HL-60 (cell line): ENCODE results near the gene NAGS.

Experiments used
- DNase-seq, 2 experiments: peaks; one replicate each; pipeline ENCODE4 v3.0.0-alpha.2; 2010 to 2020; ENCODE audit warnings: low read depth in 1 of 2, low spot score in 1 of 2
- H3K27ac ChIP-seq: fragments of 250-450 bp; sonication (Bioruptor Pico); replicated peaks from 2 replicates; pipeline ENCODE4 v1.5.1; 2020; ENCODE audit warnings: mild to moderate bottlenecking, moderate library complexity
- H3K27me3 ChIP-seq: fragments of 250-450 bp; sonication (Bioruptor Pico); 2 replicates; pipeline ENCODE4 v1.5.1; 2021; ENCODE audit warnings: mild to moderate bottlenecking, moderate library complexity; ENCODE audit not compliant: insufficient read depth, poor library complexity, severe bottlenecking
- H3K4me3 ChIP-seq: replicated peaks from 2 replicates; pipeline ENCODE4 v1.5.1; 2011; ENCODE audit warnings: mild to moderate bottlenecking, control low read depth, low read length; ENCODE audit not compliant: insufficient read depth
- GABPA ChIP-seq: IDR thresholded peaks from 2 replicates; pipeline ENCODE4 v1.6.1; 2012; ENCODE audit warnings: low read depth
- POLR2AphosphoS5 ChIP-seq: IDR thresholded peaks from 2 replicates; pipeline ENCODE4 v1.6.1; 2012; ENCODE audit warnings: low read depth
- SPI1 ChIP-seq: IDR thresholded peaks from 2 replicates; pipeline ENCODE4 v1.6.1; 2012; ENCODE audit warnings: low read depth, mild to moderate bottlenecking, borderline replicate concordance
- TF ChIP-seq, protein P1 (sequence below): IDR thresholded peaks from 2 replicates; pipeline ENCODE4 v1.6.1; 2012; ENCODE audit warnings: low read depth; ENCODE audit not compliant: insufficient replicate concordance
- TF ChIP-seq, protein P2 (sequence below): IDR thresholded peaks from one replicate; pipeline ENCODE4 v1.5.1; 2011; ENCODE audit warnings: low read length, control low read depth, inconsistent platforms; ENCODE audit not compliant: insufficient read depth

Gene NAGS

DNA sequence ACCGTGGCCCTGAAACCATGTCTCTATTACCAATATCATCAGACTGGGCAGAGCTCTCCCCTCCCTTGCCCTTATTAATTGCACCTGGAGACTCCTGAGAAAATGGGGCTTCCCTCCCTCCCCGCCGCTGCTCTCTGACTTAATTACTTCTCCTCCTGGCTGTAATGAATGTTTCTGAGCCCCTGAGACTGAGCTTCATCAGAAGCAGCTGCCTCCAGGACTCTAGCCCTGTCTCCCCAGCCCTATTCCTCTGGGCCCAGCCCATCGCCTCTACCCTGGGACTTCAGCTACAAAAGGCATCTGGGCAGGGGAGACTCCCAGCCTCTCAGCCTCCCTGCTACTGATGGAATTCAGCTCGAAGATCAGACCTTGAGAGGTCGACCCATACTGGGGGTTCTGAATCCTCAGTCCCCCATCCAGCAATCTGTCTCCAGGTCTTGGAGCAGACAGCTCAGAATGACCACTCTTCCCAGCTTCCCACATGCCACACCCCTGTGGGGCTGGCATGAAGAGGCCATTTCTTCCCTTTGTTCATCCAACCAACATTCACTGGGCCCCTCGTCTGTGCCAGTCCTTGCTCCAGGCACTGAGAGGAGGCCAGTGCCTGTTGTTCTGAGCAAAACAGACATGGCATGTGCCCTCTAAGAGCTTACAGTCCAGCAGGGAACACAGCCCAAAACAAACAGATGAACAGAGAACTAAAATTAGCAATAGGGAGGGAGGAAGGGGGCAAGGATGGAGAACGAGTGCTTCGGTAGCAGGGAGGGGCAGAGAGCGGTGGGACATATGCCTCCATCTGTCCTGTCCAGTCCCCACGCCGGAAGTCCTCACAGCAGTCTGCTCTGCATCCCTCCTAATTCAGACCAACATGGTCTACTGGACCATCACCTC lies 17.0 kb upstream of the NAGS start:
- Histone ChIP-seq H3K27ac (no peak overlapping the region), H3K27me3 (peaks cover 32% of the 10 kb centered on the region), H3K4me3 (no peak overlapping the region)
- TF ChIP-seq, protein P1, sequence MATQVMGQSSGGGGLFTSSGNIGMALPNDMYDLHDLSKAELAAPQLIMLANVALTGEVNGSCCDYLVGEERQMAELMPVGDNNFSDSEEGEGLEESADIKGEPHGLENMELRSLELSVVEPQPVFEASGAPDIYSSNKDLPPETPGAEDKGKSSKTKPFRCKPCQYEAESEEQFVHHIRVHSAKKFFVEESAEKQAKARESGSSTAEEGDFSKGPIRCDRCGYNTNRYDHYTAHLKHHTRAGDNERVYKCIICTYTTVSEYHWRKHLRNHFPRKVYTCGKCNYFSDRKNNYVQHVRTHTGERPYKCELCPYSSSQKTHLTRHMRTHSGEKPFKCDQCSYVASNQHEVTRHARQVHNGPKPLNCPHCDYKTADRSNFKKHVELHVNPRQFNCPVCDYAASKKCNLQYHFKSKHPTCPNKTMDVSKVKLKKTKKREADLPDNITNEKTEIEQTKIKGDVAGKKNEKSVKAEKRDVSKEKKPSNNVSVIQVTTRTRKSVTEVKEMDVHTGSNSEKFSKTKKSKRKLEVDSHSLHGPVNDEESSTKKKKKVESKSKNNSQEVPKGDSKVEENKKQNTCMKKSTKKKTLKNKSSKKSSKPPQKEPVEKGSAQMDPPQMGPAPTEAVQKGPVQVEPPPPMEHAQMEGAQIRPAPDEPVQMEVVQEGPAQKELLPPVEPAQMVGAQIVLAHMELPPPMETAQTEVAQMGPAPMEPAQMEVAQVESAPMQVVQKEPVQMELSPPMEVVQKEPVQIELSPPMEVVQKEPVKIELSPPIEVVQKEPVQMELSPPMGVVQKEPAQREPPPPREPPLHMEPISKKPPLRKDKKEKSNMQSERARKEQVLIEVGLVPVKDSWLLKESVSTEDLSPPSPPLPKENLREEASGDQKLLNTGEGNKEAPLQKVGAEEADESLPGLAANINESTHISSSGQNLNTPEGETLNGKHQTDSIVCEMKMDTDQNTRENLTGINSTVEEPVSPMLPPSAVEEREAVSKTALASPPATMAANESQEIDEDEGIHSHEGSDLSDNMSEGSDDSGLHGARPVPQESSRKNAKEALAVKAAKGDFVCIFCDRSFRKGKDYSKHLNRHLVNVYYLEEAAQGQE, result no peak
- TF ChIP-seq SPI1 (no peak), POLR2AphosphoS5 (no peak), GABPA (no peak)
- TF ChIP-seq, protein P2, sequence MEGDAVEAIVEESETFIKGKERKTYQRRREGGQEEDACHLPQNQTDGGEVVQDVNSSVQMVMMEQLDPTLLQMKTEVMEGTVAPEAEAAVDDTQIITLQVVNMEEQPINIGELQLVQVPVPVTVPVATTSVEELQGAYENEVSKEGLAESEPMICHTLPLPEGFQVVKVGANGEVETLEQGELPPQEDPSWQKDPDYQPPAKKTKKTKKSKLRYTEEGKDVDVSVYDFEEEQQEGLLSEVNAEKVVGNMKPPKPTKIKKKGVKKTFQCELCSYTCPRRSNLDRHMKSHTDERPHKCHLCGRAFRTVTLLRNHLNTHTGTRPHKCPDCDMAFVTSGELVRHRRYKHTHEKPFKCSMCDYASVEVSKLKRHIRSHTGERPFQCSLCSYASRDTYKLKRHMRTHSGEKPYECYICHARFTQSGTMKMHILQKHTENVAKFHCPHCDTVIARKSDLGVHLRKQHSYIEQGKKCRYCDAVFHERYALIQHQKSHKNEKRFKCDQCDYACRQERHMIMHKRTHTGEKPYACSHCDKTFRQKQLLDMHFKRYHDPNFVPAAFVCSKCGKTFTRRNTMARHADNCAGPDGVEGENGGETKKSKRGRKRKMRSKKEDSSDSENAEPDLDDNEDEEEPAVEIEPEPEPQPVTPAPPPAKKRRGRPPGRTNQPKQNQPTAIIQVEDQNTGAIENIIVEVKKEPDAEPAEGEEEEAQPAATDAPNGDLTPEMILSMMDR, result no peak
- DNase-seq, result no peak

DNA sequence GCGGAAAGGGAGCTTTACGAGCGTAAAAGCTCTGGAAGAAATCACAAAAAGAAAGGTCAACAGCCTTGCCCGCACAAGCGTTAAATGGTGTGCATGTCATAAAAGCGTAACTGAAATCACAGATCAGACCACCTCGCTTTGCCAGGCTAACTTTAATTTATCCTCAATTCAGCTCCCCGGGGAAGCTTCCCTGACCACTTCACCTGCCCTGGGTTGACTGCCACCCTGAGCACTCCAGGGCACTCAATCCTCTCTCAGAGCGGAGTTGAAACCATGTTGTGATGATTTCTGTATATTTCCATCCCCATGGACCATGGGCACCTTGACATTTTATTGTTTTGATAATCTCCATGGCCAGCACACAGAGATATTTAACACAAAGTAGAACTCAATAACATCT lies 16.1 kb upstream of the NAGS start:
- Histone ChIP-seq H3K27ac (no peak overlapping the region), H3K4me3 (no peak overlapping the region), H3K27me3 (peaks cover 24% of the 10 kb centered on the region)
- TF ChIP-seq POLR2AphosphoS5 (no peak), GABPA (no peak), SPI1 (no peak)
- TF ChIP-seq, protein P2, result no peak
- TF ChIP-seq, protein P1, result no peak
- no peak for DNase-seq

DNA sequence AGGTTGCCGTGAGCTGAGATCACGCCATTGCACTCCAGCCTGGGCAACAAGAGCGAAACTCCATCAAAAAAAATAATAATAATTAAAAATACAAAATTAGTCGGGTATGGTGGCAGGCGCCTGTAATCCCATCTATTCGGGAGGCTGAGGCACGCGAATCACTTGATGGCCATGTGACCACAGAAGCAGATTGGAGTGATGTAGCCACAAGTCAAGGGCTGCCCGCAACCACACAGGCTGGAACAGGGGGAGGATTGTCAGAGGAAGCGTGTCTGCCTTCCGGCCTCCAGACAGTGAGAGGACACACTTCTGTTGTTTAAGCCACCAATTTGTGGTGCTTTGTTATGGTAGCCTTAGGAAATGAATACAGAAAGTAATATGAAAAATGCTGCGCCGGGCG lies 11.8 kb upstream of the NAGS start:
- H3K27me3 ChIP-seq, result peaks cover 32% of the 10 kb centered on the region
- no peak overlapping the region for H3K4me3 ChIP-seq
- DNase-seq, result no peak
- H3K27ac ChIP-seq, result no peak overlapping the region
- TF ChIP-seq, protein P2, result no peak
- TF ChIP-seq GABPA, result no peak
- no peak for TF ChIP-seq POLR2AphosphoS5
- TF ChIP-seq SPI1, result no peak
- TF ChIP-seq, protein P1, result no peak
